Measurements from ENCODE around the gene TBCD.

TBCD gene

DNA sequence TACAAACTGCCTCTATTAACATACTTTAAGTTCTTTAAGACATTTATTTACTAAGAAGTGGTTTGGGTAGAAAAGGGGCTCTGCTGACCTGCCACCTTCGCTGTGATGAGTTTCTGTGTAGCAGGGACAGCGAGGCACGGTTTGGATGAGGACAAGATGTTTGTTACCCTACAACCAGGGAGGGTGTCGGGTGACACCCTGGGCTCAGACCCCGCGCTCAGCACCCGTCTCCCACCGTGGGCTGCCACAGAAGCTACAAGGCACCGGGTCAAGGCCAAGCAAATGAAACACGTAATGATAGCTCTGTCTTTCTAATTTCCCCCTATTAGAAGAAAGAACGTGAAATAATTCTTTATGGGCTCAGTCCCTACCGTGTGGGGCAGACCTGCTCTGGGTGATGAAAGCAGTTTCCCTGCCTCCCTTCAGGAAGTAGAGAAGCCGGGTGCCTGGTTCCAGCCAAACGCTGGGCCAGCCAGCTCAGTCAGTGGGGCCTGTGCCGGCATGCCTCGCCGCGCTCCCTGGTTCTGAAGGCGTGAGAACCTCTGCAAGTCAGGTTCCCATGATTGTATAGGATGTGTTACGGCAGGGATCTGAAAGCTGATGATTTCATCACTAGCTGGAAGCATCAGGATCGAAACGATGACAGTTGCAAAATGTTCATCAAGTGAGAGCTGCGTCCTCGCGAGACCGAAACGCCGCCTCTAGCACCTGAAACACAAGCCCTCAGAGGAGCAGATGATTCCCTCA, 84.1 kb downstream of the TBCD start:
- DNase-seq = no peak

DNA sequence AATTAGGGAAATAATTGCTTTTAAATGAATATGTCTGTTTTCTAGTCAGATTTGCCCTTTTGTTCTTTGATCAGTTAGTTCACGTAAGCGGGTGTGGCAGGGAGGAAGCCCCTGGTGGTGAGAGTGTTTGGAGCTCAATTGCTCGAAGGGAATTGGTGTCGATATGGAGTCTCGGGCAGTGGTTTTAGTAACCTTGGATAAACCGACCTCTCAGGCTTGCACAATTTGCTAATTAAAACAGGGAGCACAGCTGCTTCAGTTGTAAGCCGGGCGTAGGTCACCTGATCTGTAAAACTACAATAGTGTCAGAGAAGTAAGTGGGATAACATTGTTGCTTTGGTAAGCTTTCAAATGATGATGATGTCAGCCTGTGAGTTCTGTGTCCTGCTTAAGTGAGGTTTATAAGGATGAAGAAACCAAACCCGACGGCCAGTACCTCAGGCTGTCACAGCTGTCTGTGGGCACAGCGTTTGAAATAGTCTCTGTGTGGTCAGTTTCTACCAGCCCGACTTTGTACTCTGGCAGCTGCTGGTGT, 85.0 kb downstream of the TBCD start:
- no peak for DNase-seq

DNA sequence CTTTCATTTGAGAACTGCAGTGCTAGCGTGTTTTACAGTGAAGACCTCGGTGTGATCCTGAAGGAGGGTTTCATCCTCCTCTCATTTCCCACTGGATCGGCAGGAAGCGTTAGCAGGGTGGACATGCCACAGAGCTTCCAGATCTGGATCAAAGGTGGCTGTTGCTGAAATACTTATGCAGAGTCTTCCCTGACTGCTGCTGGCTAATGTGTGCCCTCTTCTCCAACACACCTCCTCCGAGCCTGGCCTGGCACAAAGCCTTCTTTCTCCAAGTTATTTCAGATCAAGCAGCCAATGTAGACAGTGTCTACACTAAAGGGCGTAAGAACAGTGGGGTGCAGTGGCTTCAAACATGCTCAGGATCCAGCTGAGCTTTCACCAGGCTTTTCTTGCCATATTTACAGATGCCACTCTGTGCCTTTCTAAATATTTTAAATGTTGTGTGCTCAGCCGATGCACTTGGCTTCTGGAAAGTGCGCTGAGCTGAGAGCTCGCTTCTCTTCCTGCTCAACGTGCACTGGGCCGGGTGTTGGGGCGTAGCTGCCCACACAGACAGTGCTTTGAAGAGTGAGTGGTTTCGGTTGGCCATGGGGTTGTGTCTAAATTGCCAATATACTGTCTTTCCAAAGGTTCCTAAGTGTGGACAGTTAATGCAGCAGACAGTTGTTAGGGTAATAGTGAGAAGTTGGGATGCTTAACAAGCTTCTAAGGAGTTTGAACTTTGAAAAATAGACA, 85.9 kb downstream of the TBCD start:
- DNase-seq = no peak

DNA sequence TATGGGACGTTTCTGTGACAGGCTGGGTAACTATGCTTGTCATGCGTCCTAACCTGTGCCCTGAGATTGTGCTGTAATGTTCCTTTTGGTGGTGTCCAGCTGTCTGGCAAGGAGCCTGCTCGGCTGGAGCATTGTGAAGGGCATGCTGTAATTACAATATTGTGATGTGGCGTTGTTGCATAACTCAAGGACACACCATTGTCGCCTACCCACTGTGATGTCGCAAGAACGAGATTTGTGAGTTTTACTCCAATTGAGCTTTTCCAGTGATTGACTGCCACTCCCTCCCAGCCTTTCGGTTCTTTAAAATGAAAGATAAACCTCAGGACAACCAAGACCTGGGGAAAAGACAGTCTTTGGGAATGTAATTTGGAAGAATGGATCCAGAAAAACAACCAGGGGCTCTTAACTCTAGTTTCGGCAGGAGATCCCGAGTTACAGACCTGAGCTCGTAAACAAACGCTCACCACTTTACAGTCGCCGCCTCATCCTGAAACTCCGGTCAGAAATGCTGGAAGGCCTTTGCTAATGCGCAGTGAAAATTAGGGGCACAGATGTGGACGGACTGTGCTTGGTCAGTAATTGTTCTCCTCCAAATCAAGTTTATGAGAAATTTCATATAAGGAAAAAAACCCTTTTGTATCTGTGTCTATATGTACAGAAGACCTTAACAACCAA, 86.7 kb downstream of the TBCD start:
- no peak for DNase-seq

DNA sequence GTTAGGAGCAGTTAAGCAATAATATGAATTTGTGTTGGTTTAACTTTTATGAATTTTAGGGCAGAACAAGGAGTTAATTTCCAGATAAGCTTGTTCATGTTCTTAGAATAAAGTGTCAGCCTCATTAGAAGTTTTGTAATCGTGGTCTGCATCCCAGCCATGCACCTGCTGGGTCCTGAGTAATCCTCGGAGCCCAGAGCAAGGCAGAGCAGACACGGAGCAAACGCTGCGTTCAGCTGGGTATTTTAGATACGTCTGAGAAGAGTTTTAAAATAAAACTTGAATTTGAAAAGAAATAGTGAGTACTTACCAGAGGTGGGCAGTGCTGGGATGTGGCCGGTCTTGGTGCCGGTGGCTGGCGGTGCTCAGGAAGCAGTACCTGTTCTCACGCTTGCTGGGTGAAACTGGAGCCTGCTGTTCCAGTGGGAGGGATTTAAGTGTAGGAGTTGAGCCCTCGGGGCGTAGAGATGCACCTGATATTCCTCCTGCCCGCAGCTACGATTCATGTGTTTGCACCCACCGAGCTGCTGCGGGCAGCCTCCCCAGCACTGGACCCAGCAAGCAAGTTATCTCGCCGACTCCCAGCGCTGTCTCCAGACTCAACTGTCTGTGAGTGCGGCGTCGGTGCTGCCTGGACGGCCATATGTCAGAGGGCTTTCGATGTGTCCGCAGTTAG, 87.9 kb downstream of the TBCD start, which contains the start of gene ZNF750:
TSS of gene ZNF750 (minus strand) at position 406 of the 676 bp plus-strand sequence. CDS start 7,568 bp downstream, outside the sequence.
- no peak for DNase-seq

DNA sequence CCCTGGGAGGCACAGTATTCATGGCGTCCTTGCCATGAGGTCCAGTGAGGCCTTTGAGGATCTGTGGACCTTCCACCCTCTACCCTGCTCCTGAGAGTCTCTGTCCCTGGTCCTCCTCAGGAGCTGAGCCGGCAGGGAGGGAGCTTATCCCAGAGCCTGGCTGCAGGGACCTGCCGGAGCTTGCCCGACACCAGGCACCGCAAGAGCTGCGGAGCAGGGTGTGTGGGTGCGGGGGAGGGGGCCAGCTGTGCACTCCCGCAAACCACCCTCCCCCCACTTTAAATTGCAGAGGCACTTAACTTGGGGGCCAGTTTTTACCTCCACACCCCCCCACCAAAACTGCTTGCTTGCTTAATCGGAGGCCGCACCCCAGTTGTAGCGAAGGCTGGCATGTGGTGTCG, 88.6 kb downstream of the TBCD start:
- DNase-seq = no peak

DNA sequence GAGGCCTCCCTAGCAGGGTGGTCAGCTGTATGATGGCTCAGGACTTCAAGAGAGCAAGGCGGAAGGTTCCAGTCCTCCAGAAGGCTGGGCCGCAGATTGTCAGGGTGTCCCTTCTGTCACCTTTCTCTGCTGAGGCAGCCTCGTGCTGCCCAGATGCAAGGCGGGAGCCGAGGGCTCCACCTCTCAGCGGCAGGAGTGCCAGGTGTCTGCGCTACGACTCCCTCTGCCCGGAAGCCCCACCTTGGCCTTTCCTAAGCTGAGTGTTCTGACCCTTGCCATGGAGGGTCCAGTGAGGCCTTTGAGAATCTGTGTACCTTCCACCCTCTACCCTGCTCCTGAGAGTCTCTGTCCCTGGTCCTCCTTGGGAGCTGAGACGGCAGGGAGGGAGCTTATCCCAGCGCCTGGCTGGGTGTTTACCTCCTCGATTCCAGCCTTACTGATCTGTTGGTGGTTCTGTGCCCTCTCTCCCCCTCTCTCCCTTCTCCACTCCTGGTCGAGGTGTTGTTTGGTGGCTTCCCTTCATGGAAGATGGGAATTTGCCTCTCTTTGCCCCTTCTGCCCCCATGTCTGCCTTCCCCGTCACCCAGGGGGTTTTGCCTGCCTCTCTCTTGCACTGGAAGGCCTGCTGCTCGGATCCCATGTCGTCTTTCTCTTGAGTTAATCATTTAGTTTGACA, 90.2 kb downstream of the TBCD start:
- no peak for DNase-seq

DNA sequence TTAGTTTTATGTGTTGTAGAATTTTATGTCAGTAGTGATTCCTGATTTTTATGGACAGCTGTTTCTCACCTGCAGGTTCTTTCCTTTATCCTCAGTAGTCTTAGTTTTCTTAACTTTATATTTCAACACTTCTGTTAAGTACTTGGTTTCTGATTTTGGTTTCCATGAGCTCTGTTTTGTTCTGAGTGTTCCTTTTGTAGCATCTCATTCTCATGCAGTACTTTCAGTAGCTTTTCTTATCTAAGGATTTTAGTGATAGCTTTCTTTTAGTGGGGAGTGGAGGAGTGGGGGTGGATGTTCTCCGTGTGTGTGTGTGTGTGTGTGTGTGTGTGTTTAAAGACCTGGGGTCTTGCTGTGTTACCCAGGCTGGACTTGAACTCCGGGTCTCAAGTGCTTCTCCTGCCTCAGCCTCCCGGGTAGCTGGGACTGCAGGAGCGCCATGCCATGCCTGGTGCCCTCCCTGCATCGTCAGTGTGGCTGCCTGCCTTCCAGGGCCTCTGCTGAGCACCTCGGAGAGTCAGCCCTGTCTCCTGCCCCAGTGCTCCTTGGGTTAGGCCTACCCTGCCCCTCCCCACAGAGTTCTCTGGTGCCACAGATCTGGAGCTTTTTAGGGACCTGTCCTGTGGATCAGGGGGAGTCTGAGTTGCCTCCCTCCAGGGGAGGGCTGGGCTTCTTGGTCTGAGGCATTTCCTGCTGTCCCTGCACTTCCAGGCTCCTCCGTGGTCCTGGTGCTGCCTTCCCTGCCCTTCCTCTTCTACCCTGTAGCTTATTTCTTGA, 92.2 kb downstream of the TBCD start:
- no peak for DNase-seq

DNA sequence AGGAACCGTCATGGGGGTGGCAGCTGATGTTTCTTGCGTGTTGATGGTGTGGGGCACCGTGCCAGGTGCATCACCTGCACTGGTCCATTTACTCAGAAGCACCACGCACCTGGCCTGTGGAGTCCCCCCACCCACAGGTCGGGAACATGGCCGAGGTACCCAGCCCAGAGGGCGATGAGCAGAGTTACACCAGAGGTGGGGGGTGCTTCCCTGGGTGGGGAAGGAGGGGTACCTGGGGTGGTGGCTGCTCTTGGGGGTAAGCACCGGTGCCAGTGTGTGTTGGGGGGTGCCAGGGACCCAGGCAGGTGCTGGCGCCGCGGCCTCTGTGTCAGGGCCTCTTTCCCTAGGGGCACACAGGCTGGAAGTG, 92.9 kb downstream of the TBCD start:
- DNase-seq = no peak

DNA sequence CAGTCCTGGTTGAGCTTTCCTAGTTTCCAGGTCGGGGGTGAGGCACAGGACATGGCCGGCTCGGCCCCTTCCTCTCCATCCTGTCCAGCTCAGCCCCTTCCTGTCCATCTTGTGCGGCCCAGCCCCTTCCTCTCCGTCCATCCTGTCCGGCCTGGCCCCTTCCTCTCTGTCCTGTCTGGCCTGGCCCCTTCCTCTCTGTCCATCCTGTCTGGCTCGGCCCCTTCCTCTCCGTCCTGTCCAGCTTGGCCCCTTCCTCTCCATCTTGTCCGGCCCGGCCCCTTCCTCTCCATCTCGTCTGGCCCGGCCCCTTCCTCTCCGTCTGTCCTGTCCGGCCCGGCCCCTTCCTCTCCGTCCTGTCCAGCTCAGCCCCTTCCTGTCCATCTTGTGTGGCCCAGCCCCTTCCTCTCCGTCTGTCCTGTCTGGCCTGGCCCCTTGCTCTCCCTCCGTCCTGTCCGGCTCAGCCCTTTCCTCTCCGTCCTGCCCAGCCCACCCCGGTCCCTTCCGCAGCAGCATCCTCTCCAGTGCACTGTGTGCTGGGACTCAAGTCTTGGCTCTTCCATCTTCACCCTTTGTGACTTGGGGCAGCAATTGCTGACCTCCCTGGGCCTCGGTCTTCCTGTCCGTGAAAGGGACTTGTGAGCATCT, 93.4 kb downstream of the TBCD start:
- DNase-seq = no peak

DNA sequence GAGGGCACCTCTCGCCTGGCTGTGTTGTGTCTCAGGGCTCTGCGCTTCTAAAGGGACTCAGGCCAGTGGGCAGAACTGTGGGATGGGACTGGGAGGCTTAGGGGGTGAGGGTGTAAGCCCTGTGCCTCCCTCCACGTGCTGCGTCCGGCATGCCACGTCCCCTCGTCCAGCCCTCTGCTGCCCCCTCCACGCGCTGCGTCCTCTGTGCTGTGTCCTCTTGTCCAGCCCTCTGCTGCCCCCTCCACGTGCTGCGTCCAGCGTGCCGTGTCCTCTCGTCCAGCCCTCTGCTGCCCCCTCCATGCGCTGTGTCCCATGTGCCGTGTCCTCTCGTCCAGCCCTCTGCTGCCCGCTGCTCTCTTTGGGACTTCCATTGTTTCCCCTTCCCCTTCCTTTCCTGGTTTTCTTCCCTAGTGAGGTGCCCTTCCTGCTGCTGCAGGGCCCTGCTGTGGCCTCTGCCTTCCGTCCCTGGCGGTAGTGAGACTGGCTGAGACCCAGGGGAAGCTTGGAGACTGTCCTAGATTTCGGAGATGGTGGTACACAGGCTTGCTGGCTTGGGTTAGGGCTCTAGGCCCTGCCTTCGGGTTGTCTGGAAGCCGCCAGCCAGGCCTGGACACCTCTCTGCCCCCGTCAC, 94.3 kb downstream of the TBCD start:
- DNase-seq = no peak

DNA sequence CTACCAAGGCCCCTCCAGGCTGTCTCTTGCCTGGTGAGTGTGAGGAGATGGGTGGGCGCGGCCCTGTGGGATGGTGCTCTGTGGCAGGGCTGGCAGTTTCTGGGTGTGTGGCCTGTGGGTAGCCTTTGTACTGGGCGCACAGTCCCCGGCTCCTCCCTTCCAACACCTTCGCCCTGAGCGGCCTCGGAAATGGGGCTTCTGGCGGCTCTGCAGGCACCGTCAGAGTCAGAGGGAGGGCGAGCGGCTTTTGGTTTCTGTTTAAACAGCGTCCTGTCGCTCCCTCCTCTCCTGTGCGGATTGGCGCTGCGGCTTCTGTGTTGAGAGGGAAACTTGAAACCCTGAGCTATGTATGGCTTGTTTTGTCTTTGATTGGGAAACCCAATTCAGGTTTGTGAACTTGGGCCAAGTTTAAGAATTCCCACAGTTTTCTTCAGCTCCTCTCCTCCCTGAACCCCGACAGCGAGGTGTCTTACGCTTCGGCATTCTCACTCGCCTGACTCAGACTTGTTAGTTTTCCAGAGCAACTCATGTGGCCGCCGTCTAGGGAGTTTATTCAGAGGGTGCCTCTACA, 96.2 kb downstream of the TBCD start:
- no peak for DNase-seq

DNA sequence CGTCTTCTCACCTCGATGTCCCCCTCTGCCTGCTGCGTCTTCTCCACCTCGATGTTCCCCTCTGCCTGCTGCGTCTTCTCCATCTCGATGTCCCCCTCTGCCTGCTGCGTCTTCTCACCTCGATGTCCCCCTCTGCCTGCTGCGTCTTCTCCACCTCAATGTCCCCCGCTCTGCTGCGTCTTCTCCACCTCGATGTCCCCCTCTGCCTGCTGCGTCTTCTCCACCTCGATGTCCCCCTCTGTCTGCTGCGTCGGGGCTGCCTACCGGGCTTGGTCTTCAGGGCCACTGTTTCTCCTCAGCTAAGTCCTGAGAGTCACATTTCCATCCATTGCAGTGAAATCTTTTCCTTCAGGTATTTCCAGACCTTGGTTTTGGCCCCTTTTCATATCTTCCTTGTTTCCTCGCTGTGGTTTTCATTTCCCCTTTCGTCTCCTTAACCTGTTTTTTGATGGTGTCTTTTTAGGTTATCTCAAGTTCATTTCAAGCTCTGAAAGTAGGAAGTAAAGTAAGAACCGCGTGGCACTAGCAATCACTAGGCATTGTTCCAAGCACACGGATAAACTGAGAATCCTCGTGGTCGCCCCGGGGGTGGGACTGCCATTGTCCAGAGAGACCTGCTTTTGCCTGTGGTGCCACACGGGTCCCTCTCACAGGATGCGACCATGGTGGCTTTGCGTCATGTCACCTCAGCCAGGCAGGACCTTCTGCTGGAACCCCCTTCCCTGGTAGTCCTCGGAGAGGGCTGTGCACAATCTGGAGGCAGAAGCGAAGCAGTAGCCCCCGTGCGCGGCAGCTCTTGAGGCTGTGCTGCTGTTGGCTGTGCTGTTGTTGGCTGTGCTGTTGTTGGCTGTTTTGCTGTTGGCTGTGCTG, 97.4 kb downstream of the TBCD start:
- DNase-seq = no peak

DNA sequence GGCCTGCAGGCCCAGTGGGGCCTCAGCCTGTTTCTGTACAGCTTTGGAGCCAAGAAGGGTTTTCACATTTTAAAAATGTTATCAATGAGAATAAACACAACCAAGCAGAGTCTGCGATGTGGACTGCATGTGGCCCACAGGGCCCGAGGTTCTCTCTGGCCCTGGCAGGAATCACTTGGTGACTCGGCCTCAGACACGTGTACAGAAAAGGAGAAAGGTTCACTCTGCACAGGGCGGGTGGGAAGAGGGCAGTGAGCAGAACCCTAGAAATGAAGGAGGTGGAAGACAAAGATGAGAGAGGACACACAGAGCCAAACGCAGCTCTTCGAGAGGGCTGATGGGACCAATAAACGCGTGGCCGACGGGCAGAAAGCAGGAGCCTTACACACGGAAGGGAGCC, 99.5 kb downstream of the TBCD start:
- DNase-seq = no peak

DNA sequence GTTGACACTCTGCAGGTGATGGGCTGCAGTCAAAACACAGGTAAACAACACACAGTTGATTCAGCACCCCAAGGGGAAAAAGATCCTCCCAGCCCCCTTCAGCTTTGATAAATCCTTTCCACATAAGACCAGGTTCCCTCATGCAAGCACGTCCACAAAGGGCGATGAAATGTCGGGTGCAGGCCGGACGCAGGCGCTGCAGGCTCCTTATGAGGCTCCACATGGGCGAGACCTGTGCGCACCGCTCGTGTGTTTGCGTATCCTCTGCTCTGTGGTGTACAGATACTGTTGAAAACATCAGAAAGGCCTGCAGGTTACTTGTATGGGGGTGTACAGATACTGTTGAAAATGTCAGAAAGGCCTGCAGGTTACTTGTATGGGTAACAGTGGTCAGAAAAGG, 102.4 kb downstream of the TBCD start:
- DNase-seq = no peak

DNA sequence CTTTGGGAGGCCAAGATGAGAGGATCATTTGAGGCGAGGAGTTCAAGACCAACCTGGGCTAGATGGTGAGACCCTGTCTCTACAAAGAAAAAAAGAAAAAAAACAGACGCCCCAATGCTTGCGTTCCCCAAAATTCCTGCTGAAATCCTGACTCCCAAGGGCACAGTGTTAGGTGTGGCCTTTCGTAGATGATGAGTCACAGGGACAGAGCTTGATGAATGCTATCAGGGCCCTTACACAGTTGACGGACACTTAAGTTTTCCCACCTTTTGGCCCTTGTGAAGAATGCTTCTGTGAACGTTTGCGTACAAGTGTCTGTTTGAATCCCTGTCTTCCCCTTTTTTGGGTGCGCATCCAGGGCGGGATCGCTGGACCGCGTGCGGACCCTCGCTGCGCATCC, 104.5 kb downstream of the TBCD start:
- DNase-seq = no peak

DNA sequence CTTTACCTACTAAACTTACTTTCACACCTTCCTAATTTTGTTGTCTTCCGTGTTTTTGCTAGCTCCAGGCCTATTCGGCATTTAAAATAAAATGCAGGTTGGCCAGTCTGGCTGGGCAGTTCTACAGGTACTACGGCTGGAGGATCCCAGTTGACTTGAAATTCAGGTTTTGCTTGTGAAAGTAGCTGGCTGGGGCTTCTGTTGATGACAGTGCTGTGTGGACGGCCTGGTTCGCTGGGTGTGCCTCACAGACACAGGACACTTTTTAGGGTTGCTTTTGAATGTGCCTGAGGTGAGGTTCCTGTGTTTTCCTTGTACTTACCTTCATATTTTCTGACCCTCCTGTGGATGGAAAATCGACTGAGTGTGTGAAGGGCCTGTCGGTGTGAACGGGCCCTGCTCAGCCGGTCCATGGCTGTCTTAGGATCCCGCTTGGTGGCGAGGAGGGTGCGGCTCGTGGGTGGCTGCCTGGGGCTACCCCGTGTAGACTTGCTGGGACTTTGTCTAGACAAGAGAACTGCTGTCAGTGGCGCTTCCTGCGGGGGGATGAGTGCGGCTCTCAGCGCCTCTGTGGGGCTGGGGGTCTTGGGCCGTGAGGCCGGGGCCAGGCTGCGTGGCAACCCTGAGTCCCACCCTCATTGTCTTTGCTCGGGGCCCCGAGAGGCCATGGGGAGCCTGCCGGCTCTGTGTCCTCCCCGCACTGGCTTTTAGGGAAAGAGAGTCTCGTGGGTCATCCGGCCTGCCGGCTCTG, 106.7 kb downstream of the TBCD start:
- DNase-seq = no peak
